ENCODE data around the gene VPS13D. TPM values are rescaled to one million over a fixed set of nuclear protein-coding genes. Genes with fewer than 3 reads are reported as not detected.

Gene VPS13D
- total and polyA plus RNA-seq, 2 of the 4 experiments (the other 2 are of a cell fraction): 9.0 to 16.3 TPM

GRCh38 chr1:12450756-12451559, 221.1 kb downstream of the VPS13D start:
- H4K8ac ChIP-seq (ENCODE audit: low read depth in 2 of 2, low read length in 2 of 2): peak overlapping the region in 1 of 2 experiments; percentile 39; a peak in 3 of 4 replicates
- in situ Hi-C loops (cut with MboI; ENCODE audit: low sequenced_read_pairs) (no loop called here), dilution Hi-C loops (cut with HindIII; ENCODE audit: low sequenced_read_pairs, unreplicated experiment) (no loop called here), intact Hi-C loops (cut with micrococcal nuclease) (no loop called here)
- no peak for TF ChIP-seq RCOR1 (IDR thresholded peaks at IDR 0.05; ENCODE audit: insufficient replicate concordance, low read length)
- TF ChIP-seq CEBPB (IDR thresholded peaks at IDR 0.05; ENCODE audit: low read depth, low read length): no peak
- TF ChIP-seq NFE2L2 (IDR thresholded peaks at IDR 0.05; ENCODE audit: low read depth, low read length): no peak
- TF ChIP-seq RFX5 (IDR thresholded peaks at IDR 0.05; ENCODE audit: low read depth, low read length): no peak
- TF ChIP-seq BHLHE40 (IDR thresholded peaks at IDR 0.05; ENCODE audit: low read depth, low read length): no peak
- TF ChIP-seq CHD1 (IDR thresholded peaks at IDR 0.05; ENCODE audit: low read depth, low read length): no peak
- TF ChIP-seq USF2 (IDR thresholded peaks at IDR 0.05; ENCODE audit: low read depth, low read length): no peak
- no peak for TF ChIP-seq MAZ (IDR thresholded peaks at IDR 0.05; ENCODE audit: borderline replicate concordance, low read depth, low read length)
- no peak for TF ChIP-seq RAD21 (IDR thresholded peaks at IDR 0.05; ENCODE audit: low read length)
- no peak for TF ChIP-seq POLR2A (IDR thresholded peaks at IDR 0.05; ENCODE audit: low read depth, low read length)
- TF ChIP-seq MXI1 (IDR thresholded peaks at IDR 0.05; ENCODE audit: borderline replicate concordance, low read depth, low read length): no peak
- TF ChIP-seq MAFK (IDR thresholded peaks at IDR 0.05; ENCODE audit: low read depth, low read length): no peak
- TF ChIP-seq SMC3 (IDR thresholded peaks at IDR 0.05; ENCODE audit: low read depth, low read length): no peak
- no peak overlapping the region for H2AK5ac ChIP-seq (ENCODE audit: low read depth, low read length)
- H3K27me3 ChIP-seq (ENCODE audit: control insufficient read depth, insufficient read depth, low read length): no peaks in the 10 kb centered on the region
- no peak overlapping the region for H3K4me3 ChIP-seq (ENCODE audit: insufficient read depth, low read depth, low read length)
- H3K4me2 ChIP-seq (ENCODE audit: low read depth, low read length): no peak overlapping the region
- H3K14ac ChIP-seq (replicated peaks; ENCODE audit: low read depth, low read length): no peak overlapping the region
- H2AK9ac ChIP-seq (replicated peaks; ENCODE audit: low read depth, low read length, poor library complexity): no peak overlapping the region
- no peaks in the 10 kb centered on the region for H4K20me1 ChIP-seq (ENCODE audit: insufficient read depth, low read length)
- H2AFZ ChIP-seq (replicated peaks; ENCODE audit: low read length, poor library complexity): no peak overlapping the region
- H2BK5ac ChIP-seq (ENCODE audit: low read depth, low read length, poor library complexity, severe bottlenecking): no peak overlapping the region
- CTCF ChIA-PET: interaction anchor here (0.9 kb wide), 1 partner anchor 28 kb away, joined by 3 read pairs; no protein-coding TSS in a partner anchor
- H3K9ac ChIP-seq (ENCODE audit: low read depth, low read length): no peak overlapping the region
- POLR2A ChIA-PET (ENCODE audit: unreplicated experiment): no interaction called here
- H3K23ac ChIP-seq (ENCODE audit: low read depth, low read length): no peak overlapping the region
- H3K4ac ChIP-seq (ENCODE audit: low read depth, low read length): 0 out of 2 replicates have a peak overlapping the region, but pooled peaks have one; percentile 69
- H4K91ac ChIP-seq (ENCODE audit: insufficient read depth, low read depth, low read length): no peak overlapping the region
- peak overlapping the region; percentile 74; the same call in 1 of the 2 replicates for H2BK20ac ChIP-seq (ENCODE audit: low read depth, low read length)
- no CpG with 5 or more reads among the region's 4 CpGs for WGBS, 2 experiments (ENCODE audit: extremely low coverage in 2 of 2, insufficient read length in 1 of 2)
- peaks cover 3% of the 10 kb centered on the region; the same call in 1 of the 2 replicates for H3K36me3 ChIP-seq (ENCODE audit: control insufficient read depth, insufficient read depth, low read length)
- H3K79me1 ChIP-seq (ENCODE audit: low read depth in 1 of 2, low read length in 2 of 2): peaks cover 5 to 34% of the 10 kb centered on the region in 2 experiments; a peak in 2 of 4 replicates
- 0 out of 2 replicates have a peak overlapping the region, but pooled peaks have one; percentile 85 for H2BK120ac ChIP-seq (ENCODE audit: low read depth, low read length)
- H3K4me1 ChIP-seq (ENCODE audit: control insufficient read depth, insufficient read depth, low read length): peaks cover 33% of the 10 kb centered on the region
- H3K27ac ChIP-seq (ENCODE audit: insufficient read depth, low read length): no peak overlapping the region
- peak overlapping the region; percentile 18; the same call in 1 of the 3 replicates for H2BK15ac ChIP-seq (ENCODE audit: low read depth, low read length)
- H3K56ac ChIP-seq (ENCODE audit: extremely low read depth, insufficient read depth, low read length): no peak overlapping the region
- BruUV-seq (replicated peaks): no TSS peak
- DNase-seq (no peak), ATAC-seq (ENCODE audit: low read depth) (no peak)
- H3K18ac ChIP-seq (ENCODE audit: low read depth, low read length): peak overlapping the region; percentile 14; the same call in 1 of the 2 replicates
- H3K9me1 ChIP-seq (ENCODE audit: insufficient read depth, low read length): peaks cover 28% of the 10 kb centered on the region
- no peaks in the 10 kb centered on the region for H3K9me3 ChIP-seq (ENCODE audit: control insufficient read depth, insufficient read depth, low read length)
- H4K5ac ChIP-seq (ENCODE audit: low read depth, low read length): no peak overlapping the region
